Esophagus squamous epithelium (tissue), 5 donors: ENCODE data around the gene TNNI2. TPM values are rescaled to one million over a fixed set of nuclear protein-coding genes. Genes with fewer than 3 reads are reported as not detected.
"Not testable (repeated sequence)": the region's sequence is repeated elsewhere in the genome, so short reads cannot be mapped to it uniquely, and the experiment has no call there.

Experiments
- DNase-seq: peaks from one replicate; lab custom pipeline; 2025; lab: John Stamatoyannopoulos, UW
- H3K27ac ChIP-seq, 4 donors: fragments of 200-600 bp; sonication (generic); one replicate each; pipeline ENCODE4 v1.5.1; 2016 to 2019; ENCODE audit warnings: mild to moderate bottlenecking in 1 of 4
- H3K27me3 ChIP-seq, 4 donors: fragments of 200-600 bp; sonication (generic); 1 replicate in 3 of 4; 2 replicates in 1 of 4; pipeline versions ENCODE4 v1.5.1 to v1.6.0; 2017 to 2021; ENCODE audit warnings: antibody characterized with exemption in 1 of 4
- H3K36me3 ChIP-seq, 3 donors: fragments of 200-600 bp; sonication (generic); one replicate each; pipeline ENCODE4 v1.5.1; 2016 to 2019
- H3K4me1 ChIP-seq, 3 donors: fragments of 200-600 bp; sonication (generic); one replicate each; pipeline ENCODE4 v1.5.1; 2017 to 2019
- H3K4me3 ChIP-seq, 4 donors: fragments of 200-600 bp; sonication (generic); 1 replicate in 3 of 4; 2 replicates in 1 of 4; pipeline ENCODE4 v1.5.1; 2016 to 2019; ENCODE audit warnings: mild to moderate bottlenecking in 2 of 4, moderate library complexity in 1 of 4
- H3K9me3 ChIP-seq, 3 donors: fragments of 200-600 bp; sonication (generic); one replicate each; pipeline ENCODE4 v1.5.1; 2016 to 2019
- CTCF ChIP-seq, 6 experiments: fragments of 450-650 bp in 4 of 6; fragments of 200-600 bp in 2 of 6; sonication (generic) in 2 of 6; IDR thresholded peaks; one replicate each; pipeline ENCODE4 v1.5.1; 2016 to 2019; ENCODE audit warnings: antibody characterized with exemption in 6 of 6, mild to moderate bottlenecking in 4 of 6, moderate library complexity in 4 of 6
- POLR2A ChIP-seq, 4 donors: fragments of 450-650 bp; IDR thresholded peaks; one replicate each; pipeline ENCODE4 v1.6.1; 2017; ENCODE audit warnings: antibody characterized with exemption in 4 of 4, mild to moderate bottlenecking in 4 of 4, moderate library complexity in 3 of 4
- WGBS, 2 donors: methylation state at CpG; one replicate each; pipeline ENCODE4 v1.1.5; 2018; 5-methylcytosine and 5-hydroxymethylcytosine counted together
- intact Hi-C: fragments of 100-400 bp; cut with DNase I; formaldehyde crosslinking; loops from one replicate; pipeline ENCODE4 v1.15.0; 2022
- total RNA-seq, 4 donors: library from RNA; depleted of rRNA; stranded (reverse); fragments of >200 nt; gene quantifications; one replicate each; pipeline ENCODE4 v1.1.0, GENCODE V29; 2016
- donor health status: DM: yes; HTN: yes; CAD: no.

Gene TNNI2
- total RNA-seq, 4 donors from 2014 or later, result 14.7 to 23.8 (median 15.0) TPM; not detected in 1

GRCh38 chr11:1875093-1875850 lies 36.5 kb downstream of the TNNI2 start:
- intact Hi-C loops, result no loop called here
- H3K4me1 ChIP-seq, result peaks cover 61 to 96% (median 66%) of the 10 kb centered on the region in 3 donors
- no peak for DNase-seq

GRCh38 chr11:1875851-1876301 lies 37.1 kb downstream of the TNNI2 start:
- 33 to 40% methylated on average over 1 to 8 of the region's 13 CpGs for WGBS, 2 donors
- DNase-seq, H3K27me3 ChIP-seq, H3K36me3 ChIP-seq, intact Hi-C loops, H3K9me3 ChIP-seq: not testable (repeated sequence)
- peak overlapping the region in 3 of 4 donors; percentile 21 to 45 (median 33) for H3K4me3 ChIP-seq
- H3K4me1 ChIP-seq, result peaks cover 61 to 96% (median 68%) of the 10 kb centered on the region in 3 donors
- H3K27ac ChIP-seq, result peak overlapping the region; percentile 84 to 91 (median 87)

More at GRCh38 chr11:1875093-1875850, 36.5 kb downstream of the TNNI2 start:
- Histone ChIP-seq H3K9me3 (no peaks in the 10 kb centered on the region), H3K27ac (peak overlapping the region; percentile 84 to 91 (median 87)), H3K4me3 (peak overlapping the region in 3 of 4 donors; percentile 28 to 45 (median 33)), H3K36me3 (no peaks in the 10 kb centered on the region), H3K27me3 (peaks cover 0 to 15% (median 0%) of the 10 kb centered on the region in 4 donors)
- TF ChIP-seq CTCF (IDR thresholded peaks at IDR 0.05) (no peak), POLR2A (IDR thresholded peaks at IDR 0.05) (no peak)
- WGBS, 2 donors, result 30 to 36% methylated on average over 2 to 11 of the region's 28 CpGs

GRCh38 chr11:1876361-1877063 lies 37.7 kb downstream of the TNNI2 start:
- Histone ChIP-seq H3K4me3 (peak overlapping the region in 3 of 4 donors; percentile 21 to 45 (median 33)), H3K27me3 (peaks cover 0 to 3% (median 0%) of the 10 kb centered on the region in 4 donors), H3K27ac (peak overlapping the region; percentile 84 to 91 (median 87)), H3K4me1 (peaks cover 61 to 96% (median 69%) of the 10 kb centered on the region in 3 donors), H3K9me3 (no peaks in the 10 kb centered on the region), H3K36me3 (no peaks in the 10 kb centered on the region)
- 3 to 21% methylated on average over 6 to 13 of the region's 26 CpGs for WGBS, 2 donors
- TF ChIP-seq CTCF (IDR thresholded peaks at IDR 0.05) (peak; percentile 32 to 75 (median 44)), POLR2A (IDR thresholded peaks at IDR 0.05) (no peak)
- no peak for DNase-seq
- intact Hi-C loops, result no loop called here

- no peak for TF ChIP-seq CTCF (IDR thresholded peaks at IDR 0.05)
- TF ChIP-seq POLR2A (IDR thresholded peaks at IDR 0.05), result no peak
- Histone ChIP-seq H3K36me3 (no peaks in the 10 kb centered on the region), H3K9me3 (no peaks in the 10 kb centered on the region), H3K4me1 (peaks cover 65 to 96% (median 78%) of the 10 kb centered on the region in 3 donors), H3K27ac (peak overlapping the region; percentile 84 to 91 (median 87)), H3K27me3 (no peaks in the 10 kb centered on the region), H3K4me3 (peak overlapping the region in 1 of 4 donors; percentile 45)
- intact Hi-C loops, result no loop called here
- DNase-seq, result no peak
- 59 to 71% methylated on average over 6 to 15 of the region's 33 CpGs for WGBS, 2 donors
These were observed 38.7 kb downstream of the TNNI2 start for GRCh38 chr11:1877211-1878136.
